GM21515 (cell line): ENCODE measurements around the gene BUB1.
"Not testable (repeated sequence)": the region's sequence is repeated elsewhere in the genome, so short reads cannot be mapped to it uniquely, and the experiment has no call there.

Source experiments
- ATAC-seq: cut with Tn5 transposase; IDR thresholded peaks from one replicate; pipeline ENCODE4 v1.9.1; 2021; ENCODE audit not compliant: unreplicated experiment

BUB1 gene

DNA sequence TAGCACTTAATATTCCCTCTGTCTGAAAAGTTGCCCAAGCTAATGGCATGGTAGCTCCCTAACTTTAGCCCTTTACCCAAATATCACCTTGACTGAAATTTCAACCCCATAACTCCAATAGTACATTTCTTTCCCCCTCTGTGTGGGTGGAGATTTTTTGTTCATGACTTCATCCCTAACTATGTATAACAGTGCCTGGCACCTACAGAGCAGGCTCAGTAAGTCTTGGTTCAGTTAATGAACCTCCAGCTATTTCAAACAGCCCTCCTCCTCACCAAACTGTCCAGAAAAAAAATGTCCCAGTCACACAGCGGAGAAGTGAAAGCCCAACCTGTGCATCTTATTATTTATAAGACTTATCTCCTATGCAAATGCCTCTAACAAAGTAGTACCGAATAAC lies 18.6 kb downstream of the BUB1 start:
- no peak for ATAC-seq

- no peak for ATAC-seq
Measured at GRCh38 chr2:110657724-110658305, 20.0 kb downstream of the BUB1 start.

- no peak for ATAC-seq
Measured at GRCh38 chr2:110655701-110656100, 22.2 kb downstream of the BUB1 start.

DNA sequence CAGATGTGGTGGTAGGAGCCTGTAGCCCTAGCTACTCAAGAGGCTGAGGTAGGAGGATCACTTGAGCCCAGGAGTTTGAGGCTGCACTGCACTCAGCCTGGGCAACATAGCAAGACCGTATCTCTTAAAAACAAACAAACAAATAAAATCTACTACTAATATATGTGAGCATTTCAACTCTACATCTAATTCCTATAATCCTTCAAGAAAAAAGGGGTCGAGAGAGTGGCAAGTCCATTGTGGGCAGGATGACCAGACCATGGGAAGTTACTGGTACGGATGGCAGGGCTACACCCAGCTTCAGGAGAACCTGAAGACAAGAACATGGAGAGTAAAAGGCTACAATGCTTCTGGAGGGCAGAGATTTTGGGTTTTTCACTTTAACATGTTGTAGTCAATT lies 24.0 kb downstream of the BUB1 start:
- ATAC-seq = no peak

GRCh38 chr2:110650346-110650745 lies 27.5 kb downstream of the BUB1 start:
- no peak for ATAC-seq

DNA sequence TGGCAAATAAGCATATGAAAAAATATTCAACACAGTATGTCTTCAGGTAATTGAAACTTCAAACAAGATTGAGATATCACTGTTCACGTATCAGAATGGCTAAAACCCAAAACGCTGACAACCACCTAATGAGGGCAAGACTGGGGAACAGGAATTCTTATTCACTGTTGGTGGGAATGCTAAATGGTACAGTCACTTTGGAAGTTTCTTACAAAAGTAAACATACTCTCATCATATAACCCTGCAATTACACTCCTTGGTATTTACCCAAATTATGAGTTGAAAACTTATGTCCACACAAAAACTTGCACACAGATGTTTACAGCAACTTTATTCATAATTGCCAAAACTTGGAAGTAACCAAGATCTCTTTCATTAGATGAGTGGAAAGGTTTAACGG lies 30.1 kb downstream of the BUB1 start:
- no peak for ATAC-seq

DNA sequence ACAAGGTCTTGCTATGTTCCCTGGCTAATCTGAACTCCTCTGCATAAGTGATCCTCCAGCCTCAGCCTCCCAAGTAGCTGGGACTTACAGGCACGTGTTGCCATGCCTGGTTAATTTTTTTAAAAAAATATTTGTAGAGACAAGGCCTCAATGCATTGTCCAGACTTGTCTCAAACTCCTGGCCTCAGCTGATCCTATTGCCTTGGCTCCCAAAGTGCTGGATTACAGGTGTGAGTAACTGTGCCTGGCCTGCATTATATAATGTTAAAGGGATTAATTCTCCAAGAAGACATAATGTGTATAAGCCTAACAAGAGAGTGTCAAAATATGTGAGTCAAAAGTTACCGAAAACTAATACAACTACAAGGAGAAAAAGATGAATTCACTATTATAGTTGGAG lies 32.2 kb downstream of the BUB1 start:
- no peak for ATAC-seq

- no peak for ATAC-seq
Measured at GRCh38 chr2:110644357-110644756, 33.5 kb downstream of the BUB1 start.

GRCh38 chr2:110642360-110642759 lies 35.5 kb downstream of the BUB1 start:
- ATAC-seq = no peak

DNA sequence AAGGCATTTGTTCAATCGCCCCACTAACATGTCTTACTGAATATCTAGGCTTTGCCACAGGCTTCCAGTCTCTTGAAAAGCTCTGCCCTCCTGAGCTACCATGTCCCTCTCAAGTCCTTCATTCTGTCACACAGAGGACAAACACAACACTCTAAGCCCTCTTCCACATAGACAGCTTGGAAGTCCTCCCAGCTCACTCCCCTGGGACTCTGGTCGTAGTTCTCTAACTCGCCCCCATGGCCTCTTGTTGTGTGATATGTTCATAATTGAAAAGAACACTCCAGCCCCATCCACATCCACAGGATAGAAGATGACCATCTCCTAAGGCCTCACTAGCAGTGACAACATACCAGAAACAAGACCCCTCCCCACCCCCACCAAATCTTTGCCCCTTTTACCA lies 37.9 kb downstream of the BUB1 start:
- ATAC-seq = no peak

GRCh38 chr2:110638952-110639695 lies 38.7 kb downstream of the BUB1 start:
- ATAC-seq = no peak

DNA sequence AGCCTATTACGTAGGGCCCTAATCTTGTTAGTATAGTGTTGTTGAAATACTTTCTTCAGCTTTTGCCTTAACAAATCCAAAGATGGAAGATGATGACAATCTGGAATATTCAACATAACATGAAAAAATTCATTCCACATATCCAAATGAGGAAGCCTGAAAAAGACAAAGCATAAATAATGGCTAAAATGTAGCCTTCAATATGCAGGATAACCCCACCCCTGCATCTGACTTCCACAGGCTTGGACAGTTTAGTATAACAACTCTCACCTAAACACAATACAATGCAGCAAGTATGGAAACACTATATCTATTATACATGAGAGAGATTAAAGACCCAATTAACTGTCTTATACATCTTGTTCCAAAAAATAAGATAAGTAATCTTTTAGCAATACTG lies 39.9 kb downstream of the BUB1 start:
- no peak for ATAC-seq

DNA sequence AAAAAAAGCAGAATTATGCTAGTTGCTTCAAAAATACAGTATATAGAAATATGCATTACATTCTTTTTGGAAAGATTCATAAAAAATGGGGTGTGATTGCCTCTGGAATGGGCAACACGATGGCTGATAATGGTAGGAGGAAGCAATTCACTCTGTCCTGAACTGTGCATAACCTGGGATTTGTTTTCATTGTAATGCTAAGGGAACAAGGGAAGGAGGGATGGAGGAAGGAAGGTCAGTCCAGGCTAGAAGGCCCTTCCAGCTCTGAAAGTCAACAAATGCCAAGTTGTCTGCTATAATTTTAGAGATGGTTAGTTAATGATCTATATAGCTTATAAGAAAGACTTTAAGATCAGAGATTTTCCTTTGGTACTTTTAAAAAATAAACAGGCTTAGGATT lies 40.8 kb downstream of the BUB1 start:
- ATAC-seq = no peak

- ATAC-seq = not testable (repeated sequence)
Measured at GRCh38 chr2:110635949-110636628, 41.8 kb downstream of the BUB1 start.

DNA sequence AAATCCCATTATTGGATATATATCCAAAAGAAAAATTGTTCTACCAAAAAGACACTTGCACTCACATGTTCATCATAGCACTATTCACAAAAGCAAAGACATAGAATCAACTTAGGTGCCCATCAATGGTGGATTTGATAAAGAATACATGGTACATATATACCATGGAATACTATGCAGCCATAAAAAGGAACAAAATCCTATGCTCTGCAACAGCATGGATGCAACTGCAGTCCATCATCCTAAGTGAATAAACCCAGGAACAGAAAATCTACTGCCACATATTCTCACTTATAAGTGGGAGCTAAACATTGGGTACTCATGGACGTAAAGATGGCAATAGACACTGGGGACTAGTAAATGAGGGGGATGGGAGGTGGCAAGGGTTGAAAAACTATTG lies 50.5 kb downstream of the BUB1 start:
- ATAC-seq = not testable (repeated sequence)

DNA sequence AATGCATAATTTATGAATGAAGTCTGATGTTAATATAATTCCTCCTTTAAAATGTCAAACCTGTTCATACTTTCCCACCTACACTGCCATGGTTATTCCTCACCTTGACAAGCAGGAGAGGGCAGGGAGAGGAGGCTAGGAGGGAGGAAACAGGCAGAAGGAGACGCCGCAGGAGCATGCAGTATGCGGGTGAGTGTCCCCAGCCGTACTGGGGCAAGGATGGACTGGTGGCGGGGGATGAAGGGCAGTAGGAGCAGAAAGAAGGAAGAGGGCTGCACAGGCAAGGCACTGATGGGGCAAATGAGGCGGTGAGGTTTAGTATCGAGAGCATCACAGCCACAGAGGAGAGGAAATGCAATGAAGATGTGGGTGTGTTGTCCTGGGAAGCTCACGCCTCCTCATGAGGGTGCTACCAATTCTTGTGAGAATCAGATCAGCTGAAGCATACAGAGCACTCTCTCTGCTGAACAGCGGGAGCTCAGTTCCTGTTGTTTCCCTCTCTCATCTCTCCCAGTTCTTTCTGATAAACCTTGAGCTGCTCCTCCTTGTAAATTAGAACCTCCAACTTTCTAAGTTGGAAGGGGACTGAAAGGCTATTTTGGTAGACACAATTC lies 58.4 kb downstream of the BUB1 start:
- not testable (repeated sequence) for ATAC-seq

GRCh38 chr2:110613927-110614326 lies 63.9 kb downstream of the BUB1 start:
- ATAC-seq = not testable (repeated sequence)

DNA sequence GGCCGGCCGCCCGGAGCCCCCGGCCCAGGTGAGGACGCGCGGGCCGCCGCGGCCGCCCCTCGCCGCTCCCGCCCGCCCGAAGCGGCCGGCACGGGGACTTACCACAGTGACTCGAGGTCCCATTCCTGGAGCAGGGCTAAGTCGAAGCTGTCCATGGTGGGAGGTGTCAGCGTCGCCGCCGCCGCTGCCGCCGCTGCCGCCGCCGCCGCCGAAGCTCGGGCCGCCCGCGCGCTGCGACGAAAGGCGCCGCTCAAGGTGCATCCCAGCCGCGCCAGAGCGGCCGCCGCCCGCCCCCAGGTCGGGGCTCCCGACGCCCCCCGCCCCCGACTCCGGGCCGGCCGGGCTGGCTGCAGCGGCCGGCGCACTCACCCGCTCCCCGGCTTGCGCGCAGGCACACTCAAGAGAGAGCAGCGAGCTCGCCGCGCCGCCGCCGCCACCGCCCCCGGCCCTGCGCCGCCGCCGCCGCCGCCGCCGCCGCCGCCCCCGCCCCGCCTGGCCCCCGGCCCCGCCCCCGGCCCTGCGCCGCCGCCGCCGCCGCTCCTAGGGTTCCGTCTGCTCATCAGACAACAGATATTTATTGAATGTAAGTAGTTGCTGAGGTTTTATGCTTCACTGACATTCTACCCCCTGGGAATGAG lies 67.1 kb downstream of the BUB1 start:
- not testable (repeated sequence) for ATAC-seq

GRCh38 chr2:110609843-110610612 lies 67.8 kb downstream of the BUB1 start:
- ATAC-seq = not testable (repeated sequence)

- not testable (repeated sequence) for ATAC-seq
Measured at GRCh38 chr2:110608788-110609502, 68.9 kb downstream of the BUB1 start.
